ENCODE data around the gene SDC1. TPM values are rescaled to one million over a fixed set of nuclear protein-coding genes. Genes with fewer than 3 reads are reported as not detected.

The SDC1 gene
- total and polyA plus RNA-seq, 2 of the 8 experiments (the other 6 are each of a cell fraction or from before 2014, with no cell fraction given): 45.3 to 73.3 TPM

DNA sequence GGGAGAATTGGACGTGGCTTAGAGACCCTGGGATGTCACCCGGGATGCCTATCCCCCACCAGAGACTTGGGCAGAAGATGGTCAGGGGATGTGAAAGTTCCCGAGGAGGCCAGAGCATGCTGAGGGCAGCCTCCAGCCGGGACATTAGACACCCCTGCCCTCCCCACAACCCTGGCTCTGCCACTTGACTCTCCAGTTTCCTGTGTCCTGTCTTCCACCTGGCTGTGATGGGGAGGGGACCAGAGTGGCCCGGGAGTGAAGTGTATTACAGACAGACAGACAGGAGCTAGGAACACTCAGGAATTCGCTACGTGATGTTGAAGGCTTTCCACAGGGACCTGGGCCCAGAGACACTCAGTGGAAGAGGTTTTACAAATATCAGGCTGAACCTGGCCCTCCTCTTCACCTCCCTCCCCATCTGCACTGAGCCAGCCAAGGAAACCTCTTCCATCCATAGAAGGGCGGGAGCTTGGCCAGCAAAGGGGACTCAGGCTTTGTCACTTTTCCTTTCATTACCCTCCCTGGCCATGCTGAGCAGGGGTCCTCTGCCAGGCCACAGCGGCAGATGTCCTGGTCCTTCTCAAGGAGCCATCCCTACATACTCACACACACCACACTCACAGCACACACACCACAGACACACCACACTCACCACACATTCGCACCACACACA lies 60.7 kb downstream of the SDC1 start:
- H4K8ac ChIP-seq (ENCODE audit: extremely low read depth, insufficient read depth, low read length): no peak overlapping the region; the same call in 1 of the 2 replicates
- H3K4ac ChIP-seq (replicated peaks; ENCODE audit: insufficient read length, low read depth, low read length): no peak overlapping the region
- H3K79me2 ChIP-seq (ENCODE audit: control insufficient read depth in 1 of 2, insufficient read depth in 2 of 2, low read length in 2 of 2): no peaks in the 10 kb centered on the region; a peak in 1 of 4 replicates
- no peak overlapping the region for H4K5ac ChIP-seq (ENCODE audit: insufficient read length, low read depth, low read length)
- no peak overlapping the region for H3K27ac ChIP-seq (ENCODE audit: low read depth, low read length)
- H2BK120ac ChIP-seq (replicated peaks; ENCODE audit: low read depth, low read length): no peak overlapping the region
- H3K4me1 ChIP-seq (replicated peaks in 1 of 4; ENCODE audit: control insufficient read depth in 3 of 4, insufficient read depth in 4 of 4, low read length in 3 of 4): peaks cover 0 to 15% (median 8%) of the 10 kb centered on the region in 4 experiments; a peak in 4 of 7 replicates
- peaks cover 17% of the 10 kb centered on the region for H3K23me2 ChIP-seq (ENCODE audit: low read depth, low read length)
- H3K9me3 ChIP-seq (ENCODE audit: insufficient read depth in 2 of 2, low read depth in 1 of 2, low read length in 1 of 2): no peaks in the 10 kb centered on the region
- no peak overlapping the region for H3K4me3 ChIP-seq (ENCODE audit: extremely low read depth in 1 of 4, insufficient read depth in 2 of 4, low read depth in 3 of 4, low read length in 4 of 4)
- H3K14ac ChIP-seq (ENCODE audit: insufficient read length): no peak overlapping the region
- H2BK12ac ChIP-seq (ENCODE audit: low read depth, low read length): peak overlapping the region; percentile 98; the same call in 1 of the 2 replicates
- H2BK15ac ChIP-seq (ENCODE audit: low read length): peak overlapping the region; percentile 73
- H2AFZ ChIP-seq (ENCODE audit: low read length): no peak overlapping the region
- H3K23ac ChIP-seq (ENCODE audit: insufficient read length): no peak overlapping the region
- H3K56ac ChIP-seq (replicated peaks; ENCODE audit: insufficient read length, low read depth, low read length): peak overlapping the region; percentile 100
- peaks cover 6% of the 10 kb centered on the region; the same call in 1 of the 2 replicates for H3K79me1 ChIP-seq (ENCODE audit: low read depth, low read length)
- DNase-seq (ENCODE audit: low read depth in 1 of 2, low spot score in 2 of 2): no peak
- H3K36me3 ChIP-seq (ENCODE audit: control insufficient read depth in 2 of 4, insufficient read depth in 4 of 4, low read length in 3 of 4): no peaks in the 10 kb centered on the region; a peak in 1 of 8 replicates
- peak overlapping the region; percentile 60; the same call in 1 of the 2 replicates for H2BK5ac ChIP-seq (ENCODE audit: low read depth, low read length)
- 79% methylated on average over 10 of the region's 10 CpGs; no CpG with 5 or more reads in 1 of the 2 experiments for WGBS, 2 experiments (ENCODE audit: extremely low coverage in 1 of 2, insufficient coverage in 1 of 2, insufficient read length in 1 of 2, insufficient replicate concordance in 2 of 2, low coverage in 1 of 2, low lambda C conversion rate in 2 of 2, missing lambda C conversion rate in 1 of 2)
- POLR2A ChIA-PET (ENCODE audit: partially characterized antibody): no interaction called here
- peak overlapping the region in 1 of 4 experiments; percentile 34; a peak in 1 of 7 replicates for H3K9ac ChIP-seq (replicated peaks in 1 of 4; ENCODE audit: extremely low read depth in 1 of 4, low read depth in 3 of 4, low read length in 3 of 4)
- no peak for TF ChIP-seq TAF7 (optimal IDR thresholded peaks at IDR 0.05; ENCODE audit: borderline replicate concordance, low read depth, low read length)
- 0 out of 2 replicates have a peak, but pooled peaks have one; percentile 35 for TF ChIP-seq TEAD4 (IDR thresholded peaks at IDR 0.05; ENCODE audit: low read depth, low read length)
- no peak for TF ChIP-seq SRF (IDR thresholded peaks at IDR 0.05; ENCODE audit: low read depth, low read length)
- no peak for TF ChIP-seq MAFK (IDR thresholded peaks at IDR 0.05; ENCODE audit: low read depth, low read length)
- TF ChIP-seq EGR1 (IDR thresholded peaks at IDR 0.05; ENCODE audit: borderline replicate concordance, low read depth, low read length): no peak
- no peak for TF ChIP-seq HDAC2 (IDR thresholded peaks at IDR 0.05; ENCODE audit: borderline replicate concordance in 1 of 2, low read depth in 2 of 2, low read length in 2 of 2)
- no peak for TF ChIP-seq CREB1 (IDR thresholded peaks at IDR 0.05)
- H3K18ac ChIP-seq (ENCODE audit: extremely low read depth, low read length): peak overlapping the region; percentile 10; the same call in 1 of the 2 replicates
- no peaks in the 10 kb centered on the region; a peak in 1 of 7 replicates for H3K27me3 ChIP-seq (replicated peaks in 1 of 4; ENCODE audit: control insufficient read depth in 3 of 4, extremely low read depth in 1 of 4, insufficient read depth in 3 of 4, low read length in 3 of 4)
- peak overlapping the region; percentile 97 for H4K91ac ChIP-seq (replicated peaks; ENCODE audit: insufficient read length, low read length)
- H4K20me1 ChIP-seq (replicated peaks in 1 of 2; ENCODE audit: control insufficient read depth in 1 of 2, insufficient read depth in 2 of 2, low read length in 2 of 2): peaks cover 0 to 15% of the 10 kb centered on the region in 2 experiments
- peak overlapping the region in 1 of 2 experiments; percentile 7; a peak in 1 of 4 replicates for H3K4me2 ChIP-seq (ENCODE audit: insufficient read depth in 1 of 2, low read depth in 2 of 2, low read length in 2 of 2)
- CTCF ChIA-PET (ENCODE audit: partially characterized antibody): interaction anchor here (0.7 to 1.7 kb wide), 4 partner anchors 13 to 27 kb away, joined by 3 to 8 read pairs (median 3); no protein-coding TSS in a partner anchor
- H2BK20ac ChIP-seq (ENCODE audit: low read length): peak overlapping the region; percentile 68; the same call in 1 of the 2 replicates
- no peak for FAIRE-seq
- peak overlapping the region; percentile 99 for H2AK5ac ChIP-seq (ENCODE audit: low read depth, low read length)
